ENCODE data around the gene EPB41L4B.
"Not testable (repeated sequence)": the region's sequence is repeated elsewhere in the genome, so short reads cannot be mapped to it uniquely, and the experiment has no call there.

The EPB41L4B gene

GRCh38 chr9:109303900-109304299 lies 17.0 kb downstream of the EPB41L4B start:
- DNase-seq (ENCODE audit: extremely low spot score, insufficient read length, low read depth) (no peak), FAIRE-seq (no peak)

- FAIRE-seq (no peak), DNase-seq (ENCODE audit: extremely low spot score, insufficient read length, low read depth) (no peak)
Observed at GRCh38 chr9:109302606-109303005, 18.3 kb downstream of the EPB41L4B start.

DNA sequence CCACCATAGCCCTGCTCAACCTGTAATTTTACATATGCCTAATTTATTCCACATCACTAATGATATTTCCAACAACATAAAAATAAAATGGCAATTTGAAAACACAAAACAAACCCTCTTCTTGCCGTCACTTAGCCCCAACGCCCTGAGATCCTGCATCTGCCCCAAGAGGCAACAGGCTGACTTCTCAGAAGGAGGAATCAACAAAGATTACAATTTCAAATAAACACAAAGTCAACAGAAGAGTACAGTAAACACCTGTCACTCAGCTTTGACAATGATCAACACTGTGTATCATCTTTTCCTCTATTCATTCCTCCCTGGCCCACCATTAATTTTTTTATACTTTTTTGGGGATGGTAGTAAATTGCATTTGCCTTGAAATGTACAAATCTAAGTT lies 19.8 kb downstream of the EPB41L4B start:
- no peak for DNase-seq (ENCODE audit: extremely low spot score, insufficient read length, low read depth)
- no peak for FAIRE-seq

GRCh38 chr9:109299891-109300290 lies 21.0 kb downstream of the EPB41L4B start:
- no peak for DNase-seq (ENCODE audit: extremely low spot score, insufficient read length, low read depth)
- no peak for FAIRE-seq

DNA sequence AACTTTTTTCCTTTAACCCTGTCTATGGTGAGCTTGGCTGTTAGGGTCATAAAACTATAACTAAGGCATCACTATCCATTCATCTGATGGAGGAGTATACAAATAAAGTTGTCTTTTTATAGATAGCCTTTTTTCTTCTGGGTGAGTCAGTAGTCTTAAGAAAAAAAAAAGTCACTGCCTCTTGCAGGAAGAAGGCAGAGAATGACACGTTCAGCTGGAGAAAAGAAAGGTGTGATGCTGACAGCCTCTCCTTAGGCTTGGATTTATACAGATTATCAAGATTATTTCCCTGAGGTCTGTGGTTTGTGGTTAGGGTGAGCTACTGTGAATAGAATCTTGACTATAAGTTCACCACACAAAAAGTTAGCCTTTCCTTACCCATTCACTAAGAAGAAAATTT lies 23.0 kb downstream of the EPB41L4B start:
- FAIRE-seq (no peak), DNase-seq (ENCODE audit: extremely low spot score, insufficient read length, low read depth) (no peak)

GRCh38 chr9:109295221-109296130 lies 25.4 kb downstream of the EPB41L4B start:
- DNase-seq (ENCODE audit: extremely low spot score, insufficient read length, low read depth): no peak
- FAIRE-seq: no peak

DNA sequence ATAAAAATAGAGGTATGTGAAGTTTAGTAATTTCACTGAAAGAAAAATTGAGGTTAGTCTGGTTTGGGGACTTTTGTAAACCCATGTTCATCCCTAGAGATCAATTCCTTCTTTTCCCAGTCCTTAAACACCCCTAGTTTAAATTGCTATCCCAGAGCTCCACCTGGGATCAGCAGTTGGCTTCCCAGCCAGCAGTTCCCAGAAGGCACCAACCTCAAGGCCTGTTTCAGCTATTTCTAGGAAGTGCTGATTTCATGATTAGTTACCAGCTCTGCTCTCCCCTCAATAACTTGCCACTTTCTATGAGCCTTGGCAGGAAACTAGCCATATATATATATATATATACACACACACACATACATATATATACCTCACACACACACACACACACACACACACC lies 30.5 kb downstream of the EPB41L4B start:
- no peak for FAIRE-seq
- no peak for DNase-seq (ENCODE audit: extremely low spot score, insufficient read length, low read depth)

DNA sequence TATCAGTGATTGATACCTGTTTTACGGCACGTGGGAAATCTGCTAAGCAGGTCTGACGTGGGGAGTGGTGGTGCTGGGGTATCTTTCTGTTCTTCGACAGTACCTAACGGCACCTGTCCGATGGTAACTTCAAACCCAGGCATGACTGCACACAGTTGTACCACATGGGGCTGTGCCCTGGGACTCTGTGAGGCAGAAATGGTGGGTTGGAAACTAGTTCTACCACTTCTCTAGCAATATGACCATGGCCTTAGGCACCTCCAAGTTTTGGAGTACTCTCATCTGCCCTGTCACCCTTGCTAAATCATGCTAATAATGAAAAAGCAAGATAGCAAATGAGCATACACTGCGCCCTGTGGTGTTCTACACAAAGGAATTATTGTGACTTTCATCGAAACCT lies 30.9 kb downstream of the EPB41L4B start:
- DNase-seq (ENCODE audit: extremely low spot score, insufficient read length, low read depth) (no peak), FAIRE-seq (no peak)

GRCh38 chr9:109289186-109289585 lies 31.7 kb downstream of the EPB41L4B start:
- DNase-seq (ENCODE audit: extremely low spot score, insufficient read length, low read depth) (no peak), FAIRE-seq (no peak)

DNA sequence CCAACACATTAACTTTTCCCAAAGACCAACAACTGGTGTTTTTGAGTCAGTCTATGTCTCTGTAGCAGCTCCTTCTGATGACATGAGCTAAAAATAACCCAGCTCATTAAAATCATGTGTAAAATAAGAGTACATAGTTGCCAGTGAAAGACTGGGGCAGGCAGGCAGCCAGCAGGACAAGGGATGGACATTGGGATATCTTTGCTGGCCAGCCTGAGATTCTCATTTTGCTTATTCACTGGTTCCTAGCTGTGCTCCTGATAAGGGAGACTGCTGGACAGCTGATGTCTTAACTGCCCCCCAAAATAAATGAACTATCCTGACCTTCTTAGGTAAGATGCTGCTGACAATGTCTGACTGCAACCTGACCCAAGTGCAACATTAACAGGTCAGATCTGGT lies 33.9 kb downstream of the EPB41L4B start:
- FAIRE-seq (no peak), DNase-seq (ENCODE audit: extremely low spot score, insufficient read length, low read depth) (no peak)

DNA sequence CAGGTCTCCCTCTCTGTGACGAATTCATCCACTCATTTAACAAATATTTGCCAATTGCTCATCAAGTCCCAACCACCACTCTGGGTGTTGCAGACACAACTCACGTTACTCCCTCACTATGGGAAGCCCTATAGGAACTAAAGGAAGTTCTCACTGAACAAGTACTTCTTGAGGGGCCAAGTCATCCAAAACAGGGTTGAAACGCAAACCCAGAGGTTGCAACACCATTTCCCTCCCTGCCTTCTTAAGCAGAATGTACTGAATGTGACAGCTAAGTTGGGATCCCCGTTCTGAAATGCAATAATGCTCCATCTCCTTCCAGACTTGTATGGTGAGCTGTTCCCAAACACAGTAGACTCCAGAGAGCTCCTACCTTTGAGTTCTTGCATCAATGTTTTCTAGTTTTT lies 34.3 kb downstream of the EPB41L4B start:
- DNase-seq (ENCODE audit: extremely low spot score, insufficient read length, low read depth): no peak
- no peak for FAIRE-seq

GRCh38 chr9:109283672-109284071 lies 37.2 kb downstream of the EPB41L4B start:
- DNase-seq (ENCODE audit: extremely low spot score, insufficient read length, low read depth); FAIRE-seq: not testable (repeated sequence)

- FAIRE-seq (no peak), DNase-seq (ENCODE audit: extremely low spot score, insufficient read length, low read depth) (no peak)
Observed at GRCh38 chr9:109283012-109283411, 37.8 kb downstream of the EPB41L4B start.

- DNase-seq (ENCODE audit: extremely low spot score, insufficient read length, low read depth): no peak
- no peak for FAIRE-seq
Observed at GRCh38 chr9:109282302-109282701, 38.6 kb downstream of the EPB41L4B start.

- no peak for DNase-seq (ENCODE audit: extremely low spot score, insufficient read length, low read depth)
- FAIRE-seq: no peak
Observed at GRCh38 chr9:109281518-109281917, 39.3 kb downstream of the EPB41L4B start.

GRCh38 chr9:109278848-109279247 lies 42.0 kb downstream of the EPB41L4B start:
- no peak for FAIRE-seq
- no peak for DNase-seq (ENCODE audit: extremely low spot score, insufficient read length, low read depth)

DNA sequence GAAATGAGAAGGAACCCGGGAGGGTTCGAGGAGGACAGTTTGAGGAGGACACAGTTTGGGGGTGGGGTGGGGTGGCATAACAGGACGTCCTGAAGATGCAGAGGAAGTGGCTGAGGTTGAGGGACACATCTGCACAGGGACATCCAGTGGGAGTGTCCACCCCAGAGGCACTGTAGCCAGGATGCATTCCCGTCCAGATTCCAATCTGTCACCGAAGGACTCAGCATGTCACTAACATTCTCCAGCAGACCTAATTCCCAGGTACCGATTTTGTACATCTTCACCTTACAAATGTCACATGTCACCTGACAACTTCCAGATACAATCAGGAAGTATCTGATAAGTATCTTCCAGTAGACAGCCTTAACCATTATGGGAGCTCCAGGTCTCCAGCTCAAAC lies 42.6 kb downstream of the EPB41L4B start:
- DNase-seq (ENCODE audit: extremely low spot score, insufficient read length, low read depth): no peak
- no peak for FAIRE-seq

DNA sequence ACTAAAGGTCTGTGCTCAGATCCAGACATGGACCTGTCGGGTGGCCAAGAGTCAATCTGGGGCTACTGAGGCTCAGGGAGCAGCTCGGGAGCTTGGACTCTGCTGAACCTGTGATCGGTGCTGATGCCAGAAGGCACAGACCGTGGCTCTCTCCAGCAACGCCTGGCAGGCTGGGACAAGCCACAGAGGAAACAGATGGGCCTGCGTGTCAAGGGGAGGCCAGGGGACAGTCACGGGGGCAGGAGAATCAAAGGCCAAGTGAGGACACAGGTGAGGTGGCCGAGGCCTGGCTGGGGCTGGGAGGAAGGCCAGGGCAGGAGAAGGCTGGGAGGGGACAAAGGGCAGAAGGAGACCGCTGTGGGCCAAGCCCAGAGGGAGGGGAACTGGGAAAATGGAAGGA lies 43.4 kb downstream of the EPB41L4B start:
- no peak for FAIRE-seq
- DNase-seq (ENCODE audit: extremely low spot score, insufficient read length, low read depth): no peak

DNA sequence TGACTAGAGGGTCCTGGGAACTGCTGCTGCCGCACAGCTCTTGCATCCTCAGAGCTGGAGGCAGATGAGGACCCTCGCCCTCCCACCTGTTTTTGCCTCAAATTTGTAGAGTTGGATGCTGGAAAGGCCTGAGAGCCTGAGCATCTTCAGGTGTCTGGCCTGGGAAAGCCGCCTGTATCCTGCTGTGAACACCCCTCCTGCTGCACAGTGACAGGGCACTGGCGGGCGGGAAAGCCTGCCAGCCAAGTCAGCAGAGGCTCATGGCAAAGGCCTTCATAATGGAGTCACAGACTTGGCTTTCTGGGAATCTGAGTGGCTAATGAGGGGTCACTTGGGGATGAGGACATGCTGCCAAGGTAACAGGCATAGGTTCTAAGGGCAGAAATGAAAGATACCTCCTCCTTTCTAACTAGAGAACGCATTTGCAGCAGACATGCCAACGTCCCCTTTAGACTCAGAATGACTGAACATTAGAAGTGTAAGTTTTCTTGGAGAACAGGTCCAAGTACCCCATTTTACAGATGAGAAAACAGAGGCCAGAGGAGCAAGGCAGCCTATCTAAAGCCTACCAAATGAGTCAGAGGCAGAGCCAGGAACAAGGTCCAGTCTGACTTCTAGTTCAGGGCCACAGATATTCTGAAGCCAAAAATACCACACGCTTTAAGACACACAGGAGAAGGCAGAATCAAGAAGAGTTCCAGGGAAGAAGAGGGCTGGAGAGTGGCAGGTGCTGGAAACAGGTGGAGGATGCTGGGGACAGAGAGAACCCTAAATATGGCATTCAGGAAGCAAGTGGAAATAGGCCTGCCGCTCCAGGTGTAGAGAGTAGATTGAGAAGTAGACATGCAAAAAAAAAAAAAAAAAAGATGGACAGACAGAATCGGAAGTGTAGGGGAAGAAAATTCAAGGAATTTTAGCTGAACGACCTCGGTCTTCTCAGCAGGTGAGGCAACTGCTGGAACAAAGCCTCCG lies 44.1 kb downstream of the EPB41L4B start:
- FAIRE-seq (no peak), DNase-seq (ENCODE audit: extremely low spot score, insufficient read length, low read depth) (no peak)

GRCh38 chr9:109274884-109275730 lies 45.8 kb downstream of the EPB41L4B start:
- no peak for FAIRE-seq
- no peak for DNase-seq (ENCODE audit: extremely low spot score, insufficient read length, low read depth)

All from GM18507 (cell line).